Measurements from ENCODE around the gene EEF2K. TPM values are rescaled to one million over a fixed set of nuclear protein-coding genes. Genes with fewer than 3 reads are reported as not detected.

Gene EEF2K
- total RNA-seq, result 35.2 TPM
- long read RNA-seq, full-length matches to known transcripts, result 2 of 20 reads
- long read RNA-seq, partial matches to known transcripts, result 6 of 20 reads
- long read RNA-seq, other reads (novel, unspliced or antisense), result 12 of 20 reads

GRCh38 chr16:22206013-22206841 lies at the start of gene EEF2K:
Gene EEF2K, plus strand, starts transcription at chr16:22206278. Its CDS starts 19,452 bp downstream, at chr16:22225730.
- H3K4me1 ChIP-seq, result peaks cover 37% of the 10 kb centered on the region
- ATAC-seq, result peak; percentile 96
- peak; percentile 93 for TF ChIP-seq CTCF (IDR thresholded peaks at IDR 0.05)
- intact Hi-C loops (cut with DNase I), result no loop called here
- H3K4me3 ChIP-seq, result peak within 1 kb of the TSS; percentile 99
- H3K9me3 ChIP-seq, result no peaks in the 10 kb centered on the region
- H3K27ac ChIP-seq, result peak within 1 kb of the TSS; percentile 87
- DNase-seq, result peak; percentile 94
- H3K27me3 ChIP-seq (ENCODE audit: low read depth), result no peaks in the 10 kb centered on the region
- peaks cover 8% of the 10 kb centered on the region for H3K36me3 ChIP-seq

GRCh38 chr16:22161401-22161800 lies 44.7 kb upstream of the EEF2K start:
- H3K36me3 ChIP-seq, result no peaks in the 10 kb centered on the region
- intact Hi-C loops (cut with DNase I), result no loop called here
- H3K9me3 ChIP-seq, result no peaks in the 10 kb centered on the region
- no peak overlapping the region for H3K4me3 ChIP-seq
- peaks cover 22% of the 10 kb centered on the region for H3K27me3 ChIP-seq (ENCODE audit: low read depth)
- no peak overlapping the region for H3K27ac ChIP-seq
- DNase-seq (no peak), ATAC-seq (no peak)
- no peak for TF ChIP-seq CTCF (IDR thresholded peaks at IDR 0.05)
- H3K4me1 ChIP-seq, result peaks cover 9% of the 10 kb centered on the region

- Histone ChIP-seq H3K4me3 (peak within 1 kb of the TSS; percentile 14), H3K4me1 (peaks cover 9% of the 10 kb centered on the region), H3K27me3 (ENCODE audit: low read depth) (peaks cover 22% of the 10 kb centered on the region), H3K27ac (no peak within 1 kb of the TSS), H3K36me3 (no peaks in the 10 kb centered on the region), H3K9me3 (no peaks in the 10 kb centered on the region)
- intact Hi-C loops (cut with DNase I), result no loop called here
- ATAC-seq (peak; percentile 60 to 73), DNase-seq (no peak)
- no peak for TF ChIP-seq CTCF (IDR thresholded peaks at IDR 0.05)
Observed at GRCh38 chr16:22161999-22162655, 44.0 kb upstream of the EEF2K start, which contains the start of gene SDR42E2. Gene SDR42E2, plus strand, starts transcription at chr16:22162506. Its CDS starts 3,077 bp downstream, at chr16:22165583.

- no peak overlapping the region for H3K27ac ChIP-seq
- no peak for TF ChIP-seq CTCF (IDR thresholded peaks at IDR 0.05)
- intact Hi-C loops (cut with DNase I), result no loop called here
- H3K27me3 ChIP-seq (ENCODE audit: low read depth), result peaks cover 22% of the 10 kb centered on the region
- no peaks in the 10 kb centered on the region for H3K9me3 ChIP-seq
- DNase-seq (no peak), ATAC-seq (no peak)
- peak overlapping the region; percentile 14 for H3K4me3 ChIP-seq
- peaks cover 9% of the 10 kb centered on the region for H3K4me1 ChIP-seq
- H3K36me3 ChIP-seq, result no peaks in the 10 kb centered on the region
Observed at GRCh38 chr16:22162656-22163009, 43.4 kb upstream of the EEF2K start.

GRCh38 chr16:22163806-22164205 lies 42.3 kb upstream of the EEF2K start:
- no peaks in the 10 kb centered on the region for H3K9me3 ChIP-seq
- DNase-seq (no peak), ATAC-seq (no peak)
- no peak overlapping the region for H3K27ac ChIP-seq
- peaks cover 9% of the 10 kb centered on the region for H3K4me1 ChIP-seq
- H3K27me3 ChIP-seq (ENCODE audit: low read depth), result peaks cover 22% of the 10 kb centered on the region
- no peak for TF ChIP-seq CTCF (IDR thresholded peaks at IDR 0.05)
- H3K4me3 ChIP-seq, result no peak overlapping the region
- no peaks in the 10 kb centered on the region for H3K36me3 ChIP-seq
- intact Hi-C loops (cut with DNase I), result no loop called here

Data from lower lobe of right lung (tissue), 2 donors.